PC-9 (cell line): Measurements from ENCODE around the gene SLC4A1.

ENCODE experiments used
- CTCF ChIP-seq: fragments of 200-600 bp; sonication (generic); conservative IDR thresholded peaks from 2 replicates; pipeline ENCODE4 v1.6.1; 2017; ENCODE audit warnings: mixed run types, antibody characterized with exemption, mild to moderate bottlenecking, moderate library complexity
- EZH2 ChIP-seq: fragments of 200-600 bp; sonication (generic); IDR thresholded peaks from 2 replicates; pipeline ENCODE4 v1.8.0; 2017; ENCODE audit warnings: antibody characterized with exemption, low read depth

GRCh38 chr17:44267165-44267455 is 825 bp downstream of the SLC4A1 start:
- TF ChIP-seq EZH2, result no peak
- TF ChIP-seq CTCF, result no peak
